ENCODE results near the gene ATP11B. TPM values are rescaled to one million over a fixed set of nuclear protein-coding genes. Genes with fewer than 3 reads are reported as not detected.

Gene ATP11B
- polyA plus RNA-seq, 4 donors = 55.0 to 68.2 (median 57.4) TPM

DNA sequence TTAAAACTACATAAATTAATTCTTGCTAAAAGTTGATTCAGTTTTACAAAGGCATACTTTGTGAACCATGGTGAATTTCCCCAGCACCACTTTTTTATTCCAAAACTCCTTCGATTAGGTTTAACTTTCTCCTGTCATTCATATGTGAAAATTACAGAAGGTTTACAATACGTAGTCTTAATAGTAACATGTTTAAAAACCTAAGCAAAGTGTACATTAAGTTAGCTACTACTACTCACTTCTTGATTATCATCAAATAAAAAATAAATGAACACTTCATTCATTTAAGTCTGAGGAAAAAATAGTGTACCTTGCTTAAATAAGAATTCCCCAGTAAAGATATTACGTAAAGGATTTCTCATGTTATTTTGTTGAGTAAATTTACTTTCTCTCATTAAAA is 148.4 kb downstream of the ATP11B start:
- no peak for DNase-seq (ENCODE audit: low read depth in 4 of 4, low spot score in 3 of 4)

DNA sequence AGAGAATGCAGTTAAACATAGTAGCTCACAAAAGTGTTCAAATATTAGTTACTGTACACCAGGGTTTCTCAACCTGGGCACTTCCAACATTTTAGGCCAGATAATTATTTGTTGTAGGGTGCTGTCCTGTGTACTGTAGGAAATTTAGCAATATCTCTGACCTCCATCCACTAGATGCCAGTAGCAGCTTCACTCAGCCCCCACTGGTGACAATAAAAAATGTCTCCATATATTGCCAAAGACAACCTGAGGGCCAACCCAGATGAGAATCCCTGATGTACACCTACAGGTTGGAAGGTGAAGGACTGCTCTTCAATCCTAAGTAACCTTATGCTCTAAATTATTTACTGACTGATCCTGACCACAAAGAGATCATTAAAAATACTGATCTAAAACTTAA is 154.6 kb downstream of the ATP11B start:
- no peak for DNase-seq (ENCODE audit: low read depth in 4 of 4, low spot score in 3 of 4)

DNA sequence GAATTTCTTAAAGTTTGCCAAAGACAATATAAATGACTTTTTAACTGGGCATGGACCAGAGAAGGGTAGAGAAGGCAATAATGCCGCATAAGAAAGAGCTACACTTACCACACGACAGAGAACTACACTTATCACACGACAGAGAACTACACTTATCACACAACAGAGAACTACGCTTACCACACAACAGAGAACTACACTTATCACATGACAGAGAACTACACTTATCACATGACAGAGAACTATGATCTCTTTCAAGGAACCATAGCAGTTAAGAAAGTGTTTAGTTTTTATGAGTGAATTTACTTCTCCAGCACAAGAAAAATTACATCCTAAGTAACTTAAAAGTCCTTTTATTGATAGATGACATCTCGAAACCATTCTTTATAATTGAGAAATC is 155.0 kb downstream of the ATP11B start:
- DNase-seq (ENCODE audit: low read depth in 4 of 4, low spot score in 3 of 4) = no peak

DNA sequence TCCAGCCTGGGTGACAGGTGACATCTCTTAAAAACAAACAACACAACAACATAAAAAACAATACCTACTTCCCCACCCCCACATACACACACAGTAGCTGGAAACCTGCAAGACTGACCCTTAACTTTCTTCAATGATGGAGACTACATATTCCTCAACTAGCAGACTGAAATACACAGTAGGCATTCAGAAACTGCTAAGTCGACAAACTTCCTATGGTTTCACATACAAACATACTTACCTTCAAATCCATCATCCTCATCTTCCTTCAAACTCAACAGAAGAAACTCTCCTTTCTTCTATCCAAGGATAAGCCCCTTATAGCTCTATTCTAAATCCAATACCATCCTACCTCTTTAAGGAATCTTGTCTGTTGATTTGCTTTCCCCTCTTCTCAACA is 156.4 kb downstream of the ATP11B start:
- no peak for DNase-seq (ENCODE audit: low read depth in 4 of 4, low spot score in 3 of 4)

DNA sequence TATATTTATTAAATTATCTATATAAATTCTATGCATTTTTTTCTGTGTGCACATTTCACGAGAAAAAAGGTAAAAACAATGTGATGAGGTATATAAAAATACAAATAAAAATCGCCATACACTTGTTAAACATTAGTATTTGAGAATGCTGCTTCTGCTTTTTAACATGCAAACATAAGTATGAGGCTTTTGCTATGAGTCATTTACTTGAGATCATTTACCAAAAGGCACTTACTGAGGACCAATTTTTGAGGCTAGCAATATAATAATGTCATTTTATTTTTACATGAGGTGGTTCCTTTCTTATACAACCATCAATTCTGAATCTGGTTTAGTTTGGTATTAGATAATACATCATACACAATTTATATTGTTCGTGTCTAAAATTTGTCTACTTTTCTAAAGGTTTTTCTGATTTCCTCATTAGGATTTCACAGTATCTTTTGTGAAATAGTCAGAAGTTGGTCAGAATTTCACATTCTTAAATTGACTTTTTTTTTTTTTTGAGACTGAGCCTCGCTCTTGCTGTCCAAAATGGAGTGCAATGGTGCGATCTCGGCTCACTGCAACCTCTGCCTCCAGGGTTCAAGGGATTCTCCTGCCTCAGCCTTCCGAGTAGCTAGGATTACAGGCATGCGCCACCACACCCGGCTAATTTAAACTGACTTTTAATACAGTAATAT is 161.4 kb downstream of the ATP11B start:
- no peak for DNase-seq (ENCODE audit: low read depth in 4 of 4, low spot score in 3 of 4)

DNA sequence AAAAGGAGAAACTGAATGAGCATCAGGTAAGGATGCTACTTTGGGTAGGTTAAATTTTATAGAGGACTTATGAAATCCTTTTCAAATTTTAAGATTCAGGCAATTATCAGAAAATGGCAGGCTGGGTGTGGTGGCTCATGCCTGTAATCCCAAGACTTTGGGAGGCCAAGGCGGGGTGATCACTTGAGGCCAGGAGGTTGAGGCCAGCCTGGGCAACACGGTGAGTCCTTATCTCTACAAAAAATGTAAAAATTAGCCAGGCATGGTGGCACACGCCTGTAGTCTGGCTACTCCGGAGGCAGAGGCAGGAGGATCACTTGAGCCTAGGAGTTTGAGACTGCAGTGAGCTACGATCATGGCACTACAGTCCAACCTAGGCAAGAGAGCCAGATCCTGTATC is 163.9 kb downstream of the ATP11B start:
- DNase-seq (ENCODE audit: low read depth in 4 of 4, low spot score in 3 of 4) = no peak

DNA sequence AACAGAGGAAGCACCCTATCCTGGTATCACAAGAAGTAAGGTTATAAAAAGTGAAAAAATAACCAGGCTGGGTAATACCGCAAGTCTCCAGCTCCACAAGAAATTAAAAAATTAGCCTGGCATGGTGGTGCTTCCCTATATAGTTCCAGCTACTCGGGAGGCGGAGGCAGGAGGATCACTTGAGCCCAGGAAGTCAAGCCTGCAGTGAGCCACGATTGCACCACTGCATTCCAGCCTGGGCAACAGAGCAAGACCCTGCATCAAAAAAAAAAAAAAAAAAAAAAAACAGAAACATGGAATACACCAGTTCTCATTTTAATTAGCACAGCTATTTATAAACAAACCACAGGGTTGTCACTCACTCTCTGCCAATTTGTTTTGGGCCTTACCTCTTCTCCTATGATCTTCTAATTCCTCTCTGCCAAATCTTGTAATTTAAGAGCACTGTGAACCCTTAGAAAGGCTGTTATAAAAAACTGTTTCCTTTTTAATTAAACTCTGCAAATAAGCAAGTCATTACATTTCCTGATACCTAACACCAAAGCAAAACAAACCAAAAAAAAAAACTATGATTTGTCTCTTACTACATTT is 164.5 kb downstream of the ATP11B start:
- no peak for DNase-seq (ENCODE audit: low read depth in 4 of 4, low spot score in 3 of 4)

DNA sequence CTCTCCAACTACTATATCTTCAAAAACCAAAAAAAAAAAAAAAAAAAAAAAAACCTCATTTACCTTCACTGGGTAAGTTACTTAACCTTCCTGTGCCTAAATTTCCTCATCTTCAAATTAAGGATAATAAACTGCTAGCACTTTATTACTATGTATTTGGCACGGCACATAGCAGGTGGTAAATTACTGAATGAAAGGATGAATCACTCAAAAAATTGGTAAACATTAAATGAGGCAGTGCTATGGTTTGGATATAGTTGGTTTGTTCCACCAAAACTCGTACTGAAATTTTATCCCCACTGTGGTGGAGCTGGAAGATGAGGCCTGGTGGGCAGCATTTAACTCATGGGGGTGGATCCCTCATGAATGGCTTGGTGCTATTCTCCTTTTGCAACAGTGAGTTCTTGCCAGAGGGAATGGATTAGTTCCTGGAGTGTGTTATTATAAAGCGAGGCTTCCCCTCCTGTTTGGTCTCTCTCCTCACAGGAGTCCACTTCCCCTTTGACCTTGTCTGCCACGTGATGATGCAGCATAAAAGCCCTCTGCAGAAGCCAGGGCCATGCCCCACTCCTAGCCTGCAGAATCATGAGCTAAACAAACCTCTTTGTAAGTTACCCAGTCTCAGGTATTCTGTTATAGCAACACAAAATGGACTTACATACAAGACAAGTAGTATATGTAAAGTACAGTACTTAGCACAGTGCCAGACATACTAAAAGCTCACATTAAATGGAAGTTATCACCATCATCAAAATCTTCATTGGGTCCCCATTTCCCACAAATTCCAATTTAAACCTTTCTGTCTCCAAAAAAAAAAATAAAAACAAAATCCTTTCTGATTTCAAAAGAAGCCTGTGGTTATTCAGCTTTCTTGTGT is 166.4 kb downstream of the ATP11B start:
- no peak for DNase-seq (ENCODE audit: low read depth in 4 of 4, low spot score in 3 of 4)

DNA sequence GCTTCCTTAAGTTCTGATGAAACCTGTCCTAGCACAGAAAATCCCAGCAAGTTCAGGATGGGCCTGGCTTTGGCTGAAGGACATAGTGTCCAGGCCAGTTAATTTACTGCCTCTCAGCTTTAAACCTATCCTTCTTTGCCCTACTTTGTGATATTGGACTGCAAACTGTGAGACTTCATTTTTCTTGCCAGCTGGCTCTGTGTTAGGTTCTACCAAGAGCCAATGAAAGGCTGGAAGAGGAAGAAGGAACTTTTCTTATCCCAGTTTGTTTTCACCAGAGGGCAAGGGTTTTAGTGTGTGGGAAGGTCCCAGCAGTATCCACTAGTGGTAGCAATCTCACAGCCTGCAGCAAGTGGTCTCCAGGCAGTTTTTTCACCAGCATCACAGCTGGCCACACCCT is 168.9 kb downstream of the ATP11B start:
- no peak for DNase-seq (ENCODE audit: low read depth in 4 of 4, low spot score in 3 of 4)

DNA sequence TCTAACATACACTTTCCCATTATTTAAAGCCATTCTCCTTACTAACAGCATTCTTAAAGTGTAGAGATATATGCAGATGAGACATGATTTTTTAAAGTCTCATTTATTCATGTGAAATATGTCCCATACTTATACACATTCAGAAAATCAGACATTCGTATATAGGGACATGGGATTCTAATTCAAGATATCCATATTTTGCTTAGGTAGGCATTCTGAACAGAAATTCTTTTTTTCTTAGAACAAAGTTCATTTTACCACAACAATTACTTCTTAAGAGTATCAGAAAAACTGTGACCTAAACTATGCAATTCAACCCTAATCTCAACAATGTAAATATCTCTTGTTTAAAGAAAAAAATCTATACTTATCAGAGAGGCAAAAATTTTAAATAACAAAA is 170.9 kb downstream of the ATP11B start:
- no peak for DNase-seq (ENCODE audit: low read depth in 4 of 4, low spot score in 3 of 4)

DNA sequence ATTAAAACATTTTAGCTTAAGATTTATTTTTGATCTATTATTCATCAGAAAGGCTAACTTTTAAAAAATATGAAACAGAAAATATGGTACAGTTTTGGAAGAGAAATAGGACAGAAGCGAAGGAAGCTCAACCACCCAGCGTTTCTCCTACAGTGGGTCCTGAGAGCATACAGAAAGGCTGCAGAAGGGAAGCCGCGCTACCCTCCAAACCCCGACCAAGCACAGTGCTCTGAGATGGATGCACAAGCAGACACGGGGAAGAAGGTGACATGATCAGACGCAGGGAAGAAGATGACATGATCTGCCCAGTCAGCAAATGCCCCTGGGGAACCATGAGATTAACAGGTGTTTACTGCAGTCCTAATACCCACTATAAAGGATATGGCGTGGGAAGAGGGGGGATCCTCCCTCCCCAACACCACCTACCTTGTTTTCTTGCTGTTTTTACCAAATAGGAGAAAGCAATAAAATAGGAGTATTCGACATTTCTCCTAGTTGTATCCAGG is 172.6 kb downstream of the ATP11B start:
- no peak for DNase-seq (ENCODE audit: low read depth in 4 of 4, low spot score in 3 of 4)

DNA sequence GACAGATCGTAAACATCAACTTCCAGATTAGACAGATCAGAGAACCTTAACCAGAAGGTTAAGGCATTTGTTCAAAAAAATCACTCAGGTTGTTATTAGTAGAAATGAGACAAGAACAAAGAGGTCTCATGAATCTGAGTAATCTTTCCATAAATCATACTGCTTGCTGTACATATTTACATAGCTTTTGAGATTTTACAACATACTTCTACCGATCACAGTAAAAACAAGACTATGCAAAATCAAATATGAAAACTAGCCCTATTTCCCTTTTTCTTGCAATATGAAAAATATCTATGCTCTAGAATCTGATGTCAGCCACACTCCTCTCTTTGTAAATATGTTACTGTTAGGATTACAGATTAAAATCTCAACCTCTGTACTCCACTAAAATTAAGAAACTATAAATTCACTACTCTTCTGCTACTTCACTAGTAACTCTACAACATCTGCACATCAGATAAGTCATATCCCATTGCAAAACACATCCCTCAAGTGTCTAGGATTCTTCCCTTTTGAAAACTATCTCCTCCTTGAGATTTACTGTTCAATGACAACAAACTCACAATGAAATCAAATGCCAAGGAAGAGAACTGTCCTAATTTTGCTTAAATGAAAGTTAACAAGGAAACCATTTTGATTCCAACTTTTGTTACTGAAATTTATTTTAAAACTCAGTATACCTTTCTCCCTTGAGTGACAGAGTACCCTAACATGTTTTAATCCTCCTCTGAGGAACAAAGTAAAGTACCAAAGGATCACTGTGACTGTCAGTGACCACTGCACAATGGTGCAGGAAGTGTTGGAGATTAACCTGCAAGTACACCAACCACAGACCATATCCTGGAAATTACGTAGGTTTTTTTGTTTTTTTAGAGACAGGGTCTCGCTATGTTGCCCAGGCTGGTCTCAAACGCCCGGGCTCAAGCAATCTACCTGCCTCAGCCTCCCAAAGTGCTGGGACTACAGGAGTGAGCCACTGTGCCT is 174.2 kb downstream of the ATP11B start:
- DNase-seq (ENCODE audit: low read depth in 4 of 4, low spot score in 3 of 4) = no peak

DNA sequence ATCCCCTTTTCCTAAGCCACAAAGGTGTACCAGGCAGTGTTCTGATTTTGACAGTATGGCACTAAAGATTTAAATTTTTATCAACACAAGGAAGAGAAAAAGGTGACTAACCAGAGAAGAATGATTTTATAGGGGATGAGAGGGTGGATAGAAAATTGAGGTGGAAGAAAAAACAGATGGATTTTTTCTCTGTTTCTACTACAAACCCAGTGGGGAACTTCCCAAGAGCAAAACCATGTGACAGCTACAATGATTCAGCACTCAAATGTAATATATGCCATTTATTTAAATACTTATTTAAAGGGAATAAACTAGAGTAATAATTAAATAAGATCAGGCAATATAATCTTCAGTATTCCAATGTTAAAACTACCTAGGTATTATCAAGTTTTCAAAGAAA is 176.0 kb downstream of the ATP11B start:
- DNase-seq (ENCODE audit: low read depth in 4 of 4, low spot score in 3 of 4) = no peak

DNA sequence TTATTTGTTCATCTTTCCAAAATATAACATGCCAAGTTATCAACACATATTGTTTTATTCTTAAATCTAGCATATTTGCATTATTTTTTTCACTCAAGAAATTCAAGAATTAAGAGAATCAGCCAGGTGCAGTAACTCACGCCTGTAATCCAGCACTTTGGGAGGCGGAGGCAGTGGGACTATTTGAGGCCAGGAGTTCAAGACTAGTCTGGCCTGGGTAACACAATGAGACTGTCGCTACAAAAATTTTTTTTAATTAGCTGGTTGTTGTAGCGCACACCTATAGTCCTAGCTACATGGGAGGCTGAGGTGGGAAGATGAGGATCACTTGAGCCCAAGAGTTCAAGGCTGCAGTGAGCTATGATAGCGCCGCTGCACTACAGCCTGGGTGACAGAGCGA is 176.5 kb downstream of the ATP11B start:
- DNase-seq (ENCODE audit: low read depth in 4 of 4, low spot score in 3 of 4) = no peak

DNA sequence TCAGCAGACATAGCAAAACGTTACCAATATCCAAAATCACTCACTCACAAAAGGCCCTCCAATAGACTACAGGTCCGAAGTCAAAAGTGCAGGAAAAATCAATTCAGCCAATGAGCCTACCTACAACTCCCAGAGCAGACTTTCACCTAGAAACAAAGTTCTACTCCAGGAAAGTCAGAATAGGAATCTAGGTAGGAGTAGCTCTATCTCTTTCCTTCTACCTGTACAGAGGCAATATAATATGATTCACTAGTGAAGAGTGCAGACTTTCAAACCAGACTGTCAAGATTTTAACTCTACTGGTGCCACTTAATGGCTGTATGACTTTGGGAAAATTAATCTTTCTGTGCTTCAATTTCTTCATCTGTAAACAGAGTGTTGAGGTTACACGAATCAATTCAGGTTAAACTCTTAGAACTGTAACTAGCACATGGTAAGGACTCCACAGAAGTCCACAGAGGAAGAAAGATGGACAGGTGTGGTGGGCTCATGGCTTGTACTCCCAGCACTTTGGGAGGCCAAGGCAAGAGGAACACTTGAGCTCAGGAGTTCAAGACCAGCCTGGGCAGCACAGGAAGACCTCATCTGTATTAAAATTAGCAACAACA is 177.6 kb downstream of the ATP11B start:
- DNase-seq (ENCODE audit: low read depth in 4 of 4, low spot score in 3 of 4) = no peak

Other genes starting within 250 kb of the ATP11B start
- gene DCUN1D1, start 187.0 kb downstream of the ATP11B start, polyA plus RNA-seq (ENCODE audit: insufficient read length in 4 of 4) = 10 to 100 TPM; 50.5 to 66.7 (median 61.2) TPM

Data from left renal pelvis (tissue), 4 donors.